IMR-90 (cell line): ENCODE measurements around the gene TSPEAR. TPM values are rescaled to one million over a fixed set of nuclear protein-coding genes. Genes with fewer than 3 reads are reported as not detected.

Experiments
- ATAC-seq: fragments of 200-7000 bp; cut with Tn5 transposase; 2 replicates; pipeline ENCODE4 v1.9.1; 2020; ENCODE audit warnings: low read depth, mild to moderate bottlenecking, moderate library complexity
- BruUV-seq: library from RNA; stranded (reverse); fragments of 400-500 nt; replicated peaks from 2 replicates; lab custom pipeline; 2021; lab: Mats Ljungman, UMichigan
- CTCF ChIA-PET: fragments of 300-600 bp; formaldehyde crosslinking; extraction: SDS; loops from one replicate; lab custom pipeline; 2021; ENCODE audit warnings: antibody characterized with exemption; lab: Yijun Ruan, JAX
- POLR2A ChIA-PET: fragments of 300-600 bp; sonication (Branson Sonifier 250); formaldehyde crosslinking; loops from one replicate; lab custom pipeline; 2022; ENCODE audit warnings: antibody characterized with exemption; ENCODE audit not compliant: unreplicated experiment; lab: Charles Lee
- DNase-seq: peaks from one replicate; pipeline ENCODE4 v3.0.0; 2013
- H2AFZ ChIP-seq: replicated peaks from 2 replicates; pipeline ENCODE3; 2013; ENCODE audit warnings: low read length, mild to moderate bottlenecking; ENCODE audit not compliant: poor library complexity
- H2AK5ac ChIP-seq: 2 replicates; pipeline ENCODE4 v1.6.1; 2013; ENCODE audit warnings: low read depth, low read length, inconsistent platforms
- H2AK9ac ChIP-seq: replicated peaks from 2 replicates; pipeline ENCODE3; 2013; ENCODE audit warnings: mild to moderate bottlenecking, low read depth, low read length, moderate library complexity; ENCODE audit not compliant: poor library complexity
- H2BK120ac ChIP-seq: 2 replicates; pipeline ENCODE4 v1.6.1; 2013; ENCODE audit warnings: low read depth, low read length, inconsistent platforms
- H2BK15ac ChIP-seq: 3 replicates; pipeline ENCODE4 v1.6.1; 2013; ENCODE audit warnings: low read depth, low read length, inconsistent platforms
- H2BK20ac ChIP-seq: 2 replicates; pipeline ENCODE4 v1.6.1; 2013; ENCODE audit warnings: low read depth, mild to moderate bottlenecking, inconsistent platforms, low read length, moderate library complexity
- H2BK5ac ChIP-seq: 2 replicates; pipeline ENCODE4 v1.6.1; 2013; ENCODE audit warnings: mild to moderate bottlenecking, low read depth, low read length, inconsistent platforms; ENCODE audit not compliant: poor library complexity, severe bottlenecking
- H3K14ac ChIP-seq: replicated peaks from 2 replicates; pipeline ENCODE4 v1.6.1; 2013; ENCODE audit warnings: low read depth, low read length, inconsistent platforms
- H3K18ac ChIP-seq: 2 replicates; pipeline ENCODE4 v1.6.1; 2013; ENCODE audit warnings: low read depth, low read length, control low read depth
- H3K23ac ChIP-seq: 2 replicates; pipeline ENCODE4 v1.6.1; 2013; ENCODE audit warnings: low read depth, low read length, inconsistent platforms
- H3K27ac ChIP-seq: 2 replicates; pipeline ENCODE4 v1.5.1; 2013; ENCODE audit warnings: mild to moderate bottlenecking, control low read depth, low read length; ENCODE audit not compliant: insufficient read depth
- H3K27me3 ChIP-seq: 2 replicates; pipeline ENCODE4 v1.6.1; 2013; ENCODE audit warnings: low read length; ENCODE audit not compliant: control insufficient read depth, insufficient read depth
- H3K36me3 ChIP-seq: 2 replicates; pipeline ENCODE4 v1.6.1; 2013; ENCODE audit warnings: low read length, mixed read lengths; ENCODE audit not compliant: control insufficient read depth, insufficient read depth
- H3K4ac ChIP-seq: 2 replicates; pipeline ENCODE4 v1.6.1; 2013; ENCODE audit warnings: low read depth, low read length, inconsistent platforms
- H3K4me1 ChIP-seq: 2 replicates; pipeline ENCODE4 v1.6.1; 2013; ENCODE audit warnings: low read length, mixed read lengths; ENCODE audit not compliant: control insufficient read depth, insufficient read depth
- H3K4me2 ChIP-seq: 2 replicates; pipeline ENCODE4 v1.6.1; 2013; ENCODE audit warnings: low read depth, mild to moderate bottlenecking, control low read depth, low read length, moderate library complexity
- H3K4me3 ChIP-seq: 2 replicates; pipeline ENCODE4 v1.5.1; 2013; ENCODE audit warnings: low read depth, mild to moderate bottlenecking, control low read depth, low read length, moderate library complexity; ENCODE audit not compliant: insufficient read depth
- H3K56ac ChIP-seq: 2 replicates; pipeline ENCODE4 v1.6.1; 2013; ENCODE audit warnings: low read length, inconsistent platforms; ENCODE audit not compliant: insufficient read depth; ENCODE audit errors: extremely low read depth
- H3K79me1 ChIP-seq, 2 experiments: 2 replicates each; pipeline ENCODE4 v1.6.1; 2013; ENCODE audit warnings: low read length in 2 of 2, inconsistent platforms in 1 of 2, low read depth in 1 of 2
- H3K9ac ChIP-seq: 2 replicates; pipeline ENCODE4 v1.6.1; 2013; ENCODE audit warnings: low read depth, low read length, control low read depth
- H3K9me1 ChIP-seq: 2 replicates; pipeline ENCODE4 v1.6.1; 2013; ENCODE audit warnings: low read length, inconsistent platforms; ENCODE audit not compliant: insufficient read depth
- H3K9me3 ChIP-seq: 2 replicates; pipeline ENCODE4 v1.6.1; 2013; ENCODE audit warnings: low read length; ENCODE audit not compliant: control insufficient read depth, insufficient read depth
- H4K20me1 ChIP-seq: 2 replicates; pipeline ENCODE4 v1.6.1; 2013; ENCODE audit warnings: low read length, inconsistent platforms; ENCODE audit not compliant: insufficient read depth
- H4K5ac ChIP-seq: 2 replicates; pipeline ENCODE4 v1.6.1; 2013; ENCODE audit warnings: mild to moderate bottlenecking, low read depth, low read length, control low read depth
- H4K8ac ChIP-seq, 2 experiments: 2 replicates each; pipeline ENCODE4 v1.6.1; 2013; ENCODE audit warnings: low read depth in 2 of 2, low read length in 2 of 2, control low read depth in 1 of 2, inconsistent platforms in 1 of 2
- H4K91ac ChIP-seq: 2 replicates; pipeline ENCODE4 v1.6.1; 2013; ENCODE audit warnings: low read depth, low read length, inconsistent platforms; ENCODE audit not compliant: insufficient read depth
- BHLHE40 ChIP-seq: fragments of 150-350 bp; IDR thresholded peaks from 2 replicates; pipeline ENCODE4 v1.6.1; 2016; ENCODE audit warnings: mild to moderate bottlenecking, low read depth, low read length
- CHD1 ChIP-seq: IDR thresholded peaks from 2 replicates; pipeline ENCODE4 v1.6.1; 2012; ENCODE audit warnings: low read depth, low read length, improper control_type of control experiment
- CTCF ChIP-seq: conservative IDR thresholded peaks from 2 replicates; pipeline ENCODE4 v1.5.1; 2012; ENCODE audit warnings: mild to moderate bottlenecking, low read depth, low read length, improper control_type of control experiment
- FOS ChIP-seq: fragments of 150-350 bp; IDR thresholded peaks from 2 replicates; pipeline ENCODE4 v1.6.1; 2016; ENCODE audit warnings: low read depth, low read length
- MAFK ChIP-seq: IDR thresholded peaks from 2 replicates; pipeline ENCODE4 v1.6.1; 2012; ENCODE audit warnings: low read depth, low read length, improper control_type of control experiment
- MAZ ChIP-seq: IDR thresholded peaks from 2 replicates; pipeline ENCODE4 v1.6.1; 2012; ENCODE audit warnings: low read depth, mild to moderate bottlenecking, low read length, improper control_type of control experiment, moderate library complexity, borderline replicate concordance
- MXI1 ChIP-seq: IDR thresholded peaks from 2 replicates; pipeline ENCODE4 v1.6.1; 2012; ENCODE audit warnings: low read depth, mild to moderate bottlenecking, low read length, moderate library complexity, borderline replicate concordance
- POLR2A ChIP-seq: IDR thresholded peaks from 2 replicates; pipeline ENCODE4 v1.6.1; 2012; ENCODE audit warnings: mild to moderate bottlenecking, low read depth, low read length
- RFX5 ChIP-seq: IDR thresholded peaks from 2 replicates; pipeline ENCODE4 v1.8.0; 2012; ENCODE audit warnings: low read depth, mild to moderate bottlenecking, low read length, moderate library complexity
- SMC3 ChIP-seq: fragments of 150-350 bp; IDR thresholded peaks from 2 replicates; pipeline ENCODE4 v1.6.1; 2016; ENCODE audit warnings: low read depth, mild to moderate bottlenecking, antibody characterized with exemption, low read length, moderate library complexity
- WGBS, 2 experiments: methylation state at CpG; one replicate each; pipeline versions ENCODE4 v1.1.5 to v1.1.7; 2013; ENCODE audit warnings: missing lambda C conversion rate in 2 of 2; ENCODE audit not compliant: insufficient read length in 1 of 2; ENCODE audit errors: extremely low coverage in 2 of 2; 5-methylcytosine and 5-hydroxymethylcytosine counted together
- dilution Hi-C: fragments of 300-500 bp; cut with HindIII; formaldehyde crosslinking; loops from one replicate; pipeline ENCODE4 v1.14.3; 2018; ENCODE audit warnings: low sequenced_read_pairs; ENCODE audit not compliant: unreplicated experiment
- in situ Hi-C: fragments of 300-500 bp; cut with MboI; formaldehyde crosslinking; loops from 3 replicates; pipeline ENCODE4 v1.14.3; 2019; ENCODE audit warnings: low sequenced_read_pairs, inconsistent platforms, mixed read lengths
- intact Hi-C: fragments of 100-400 bp; cut with micrococcal nuclease; formaldehyde crosslinking; loops from 2 replicates; pipeline ENCODE4 v1.10.0; 2022
- polyA plus RNA-seq, 3 experiments: library from polyadenylated mRNA; depleted of rRNA; stranded (reverse); fragments of >200 nt; gene quantifications; 2 replicates each; pipeline ENCODE4 v1.2.3, GENCODE V29; 2012; ENCODE audit warnings: low replicate concordance in 1 of 3
- total RNA-seq: library from RNA; depleted of rRNA; stranded (reverse); fragments of >200 nt; gene quantifications from 2 replicates; pipeline ENCODE4 v1.2.3, GENCODE V29; 2012

TSPEAR gene
- total and polyA plus RNA-seq, 2 of the 4 experiments (the other 2 are of a cell fraction) = not detected

- no peak overlapping the region for H3K4me2 ChIP-seq
Observed at GRCh38 chr21:44752671-44753235, 41.4 kb upstream of the TSPEAR start.

More at GRCh38 chr21:44752671-44753235, 41.4 kb upstream of the TSPEAR start:
- no peak overlapping the region for H3K18ac ChIP-seq
- no peaks in the 10 kb centered on the region for H3K4me1 ChIP-seq
- no peaks in the 10 kb centered on the region for H4K20me1 ChIP-seq
- H3K9ac ChIP-seq = no peak overlapping the region
- no peak for ATAC-seq
- H3K56ac ChIP-seq = no peak overlapping the region
- POLR2A ChIA-PET = no interaction called here
- H2AFZ ChIP-seq = no peak overlapping the region
- peaks cover 3% of the 10 kb centered on the region; the same call in 1 of the 2 replicates for H3K9me3 ChIP-seq
- no peak overlapping the region for H2AK5ac ChIP-seq
- WGBS, 2 experiments = 65% methylated on average over 7 of the region's 11 CpGs; no CpG with 5 or more reads in 1 of the 2 experiments
- peaks cover 35% of the 10 kb centered on the region for H3K27me3 ChIP-seq
- H3K79me1 ChIP-seq = no peaks in the 10 kb centered on the region
- no peak overlapping the region for H2BK120ac ChIP-seq
- H4K91ac ChIP-seq = no peak overlapping the region
- H4K8ac ChIP-seq = no peak overlapping the region
- no peak overlapping the region for H2BK15ac ChIP-seq
- H3K14ac ChIP-seq = no peak overlapping the region
- no TSS peak for BruUV-seq
- no peak overlapping the region for H3K27ac ChIP-seq
- H3K4me3 ChIP-seq = no peak overlapping the region
- intact Hi-C loops = no loop called here
- dilution Hi-C loops = no loop called here
- no peak for DNase-seq
- no peak overlapping the region for H2BK5ac ChIP-seq
- CTCF ChIA-PET = no interaction called here
- H2BK20ac ChIP-seq = no peak overlapping the region
- H3K9me1 ChIP-seq = peaks cover 2% of the 10 kb centered on the region; the same call in 1 of the 2 replicates
- H3K36me3 ChIP-seq = no peaks in the 10 kb centered on the region
- no peak overlapping the region for H2AK9ac ChIP-seq
- H4K5ac ChIP-seq = no peak overlapping the region
- TF ChIP-seq BHLHE40 (no peak), MAZ (no peak), CTCF (no peak), MXI1 (no peak), MAFK (no peak), RFX5 (no peak), SMC3 (no peak), CHD1 (no peak), FOS (no peak), POLR2A (no peak)
- no peak overlapping the region for H3K23ac ChIP-seq
- in situ Hi-C loops = no loop called here
- no peak overlapping the region for H3K4ac ChIP-seq
